Epithelial cell of esophagus (primary cell): ENCODE results near the gene RPS6KA2.

Experiments used
- DNase-seq: peaks from one replicate; pipeline ENCODE4 v3.0.0; 2010; ENCODE audit warnings: low read depth
- H3K4me3 ChIP-seq: 2 replicates; pipeline ENCODE4 v1.5.1; 2011; ENCODE audit warnings: mild to moderate bottlenecking, low read length, control low read depth
- CTCF ChIP-seq: IDR thresholded peaks from 2 replicates; pipeline ENCODE4 v1.5.1; 2011; ENCODE audit warnings: low read depth, mild to moderate bottlenecking, low read length, control low read depth, inconsistent platforms; ENCODE audit not compliant: insufficient read depth; ENCODE audit errors: missing control alignments

The RPS6KA2 gene

GRCh38 chr6:166650047-166650446 lies 23.0 kb upstream of the RPS6KA2 start:
- DNase-seq = no peak
- H3K4me3 ChIP-seq = no peak overlapping the region
- TF ChIP-seq CTCF = no peak

- H3K4me3 ChIP-seq = no peak overlapping the region
- DNase-seq = no peak
- no peak for TF ChIP-seq CTCF
Observed at GRCh38 chr6:166648846-166649245, 21.8 kb upstream of the RPS6KA2 start.

- no peak overlapping the region for H3K4me3 ChIP-seq
- no peak for TF ChIP-seq CTCF
- DNase-seq = no peak
Observed at GRCh38 chr6:166647896-166648295, 20.8 kb upstream of the RPS6KA2 start.

- no peak for TF ChIP-seq CTCF
- DNase-seq = no peak
- no peak overlapping the region for H3K4me3 ChIP-seq
Observed at GRCh38 chr6:166646716-166647115, 19.7 kb upstream of the RPS6KA2 start.

GRCh38 chr6:166645896-166646295 lies 18.8 kb upstream of the RPS6KA2 start:
- no peak for TF ChIP-seq CTCF
- no peak overlapping the region for H3K4me3 ChIP-seq
- no peak for DNase-seq

- no peak for DNase-seq
- no peak overlapping the region for H3K4me3 ChIP-seq
- no peak for TF ChIP-seq CTCF
Observed at GRCh38 chr6:166644681-166645080, 17.6 kb upstream of the RPS6KA2 start.

- no peak overlapping the region for H3K4me3 ChIP-seq
- no peak for TF ChIP-seq CTCF
- DNase-seq = no peak
Observed at GRCh38 chr6:166643891-166644590, 17.0 kb upstream of the RPS6KA2 start.
